Vagina (tissue), 2 donors: ENCODE data around the gene CPNE8.

Source experiments
- CTCF ChIP-seq, 3 experiments: fragments of 450-650 bp in 2 of 3; fragments of 200-600 bp in 1 of 3; sonication (generic) in 1 of 3; IDR thresholded peaks; one replicate each; pipeline ENCODE4 v1.5.1; 2017 to 2019; ENCODE audit warnings: antibody characterized with exemption in 3 of 3, mild to moderate bottlenecking in 2 of 3, moderate library complexity in 2 of 3
- POLR2A ChIP-seq, 2 donors: fragments of 450-650 bp; IDR thresholded peaks; one replicate each; pipeline ENCODE4 v1.6.1; 2017; ENCODE audit warnings: antibody characterized with exemption in 2 of 2, mild to moderate bottlenecking in 2 of 2, moderate library complexity in 2 of 2
- POLR2AphosphoS5 ChIP-seq, 2 donors: sonication (generic); formaldehyde crosslinking; IDR thresholded peaks; one replicate each; pipeline ENCODE4 v1.9.0; 2017; ENCODE audit warnings: antibody characterized with exemption in 2 of 2, mild to moderate bottlenecking in 2 of 2, low read depth in 1 of 2; ENCODE audit not compliant: insufficient read depth in 1 of 2

GRCh38 chr12:38776647-38777046 lies 128.7 kb downstream of the CPNE8 start:
- TF ChIP-seq CTCF (IDR thresholded peaks at IDR 0.05) (no peak), POLR2AphosphoS5 (IDR thresholded peaks at IDR 0.05; ENCODE audit: insufficient read depth in 1 of 2, low read depth in 1 of 2) (no peak), POLR2A (IDR thresholded peaks at IDR 0.05) (no peak)
